ENCODE measurements around the gene HK3.

Gene HK3

DNA sequence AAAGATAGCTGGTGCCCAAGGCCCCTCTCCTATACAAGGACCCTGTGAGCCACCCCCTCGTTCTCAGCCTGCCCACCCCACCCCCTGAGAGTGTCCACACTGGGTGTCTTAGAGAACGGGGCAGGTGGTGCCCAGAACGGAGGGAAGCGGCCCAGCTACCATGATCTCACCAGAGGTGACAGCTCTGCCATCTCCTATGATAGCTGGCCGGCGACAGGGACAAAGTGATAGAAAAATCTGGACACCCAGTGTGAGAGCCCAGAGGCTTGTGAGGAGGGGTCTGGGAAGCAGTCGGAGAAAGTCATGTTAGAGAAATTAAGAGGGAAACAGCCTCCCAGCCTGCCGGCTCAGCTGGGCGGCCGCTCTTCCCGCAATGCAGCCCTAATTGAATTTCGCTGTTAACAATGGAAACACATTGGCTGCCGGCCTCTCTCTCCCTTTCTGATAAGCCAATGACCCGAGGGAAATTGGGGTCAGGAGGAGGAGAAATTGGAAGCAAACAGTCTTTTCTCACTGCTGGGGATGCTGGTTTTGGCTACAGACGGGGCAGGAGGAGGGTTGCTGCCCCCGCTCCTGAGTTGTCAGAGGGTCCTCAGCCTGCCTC is 32.3 kb downstream of the HK3 start:
- DNase-seq = no peak

DNA sequence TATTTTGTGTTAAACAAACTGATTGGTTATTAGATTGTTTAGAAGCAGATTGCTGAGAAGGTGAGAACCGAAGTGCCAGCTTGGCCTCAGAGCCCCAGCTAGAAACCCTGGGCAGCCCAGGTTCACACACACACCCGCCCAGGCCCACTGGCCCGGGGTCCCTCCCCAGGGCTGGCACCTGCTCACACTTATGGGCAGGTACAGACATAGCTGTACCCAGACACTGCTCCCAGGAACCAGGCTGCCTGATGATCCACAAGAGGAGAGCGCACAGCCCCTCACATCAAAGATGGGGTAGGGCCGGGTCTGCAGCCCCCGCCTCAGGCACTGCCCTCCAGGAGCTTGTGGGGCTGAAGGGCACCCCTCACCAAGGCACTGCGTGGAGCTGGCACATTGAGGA is 33.2 kb downstream of the HK3 start:
- no peak for DNase-seq

DNA sequence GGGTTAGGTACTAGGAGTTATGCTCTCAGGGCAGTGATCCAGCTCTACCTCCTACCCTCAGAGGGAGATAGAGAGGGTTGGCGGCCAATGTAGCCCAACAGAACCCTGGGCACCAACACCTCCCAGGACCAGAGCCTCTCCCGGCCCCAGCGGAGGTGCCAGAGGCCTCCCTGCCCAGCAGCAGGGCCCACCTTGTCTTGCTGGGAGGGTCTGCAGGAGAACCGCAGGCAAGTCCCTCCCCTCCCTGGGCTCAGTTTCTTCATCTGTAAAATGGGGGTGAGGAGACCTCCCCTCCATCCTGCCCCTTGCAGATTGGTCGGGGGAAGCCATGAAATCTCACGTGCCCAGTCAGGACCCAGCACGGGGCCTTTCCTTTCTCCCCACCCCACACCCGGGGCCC is 34.4 kb downstream of the HK3 start:
- no peak for DNase-seq

DNA sequence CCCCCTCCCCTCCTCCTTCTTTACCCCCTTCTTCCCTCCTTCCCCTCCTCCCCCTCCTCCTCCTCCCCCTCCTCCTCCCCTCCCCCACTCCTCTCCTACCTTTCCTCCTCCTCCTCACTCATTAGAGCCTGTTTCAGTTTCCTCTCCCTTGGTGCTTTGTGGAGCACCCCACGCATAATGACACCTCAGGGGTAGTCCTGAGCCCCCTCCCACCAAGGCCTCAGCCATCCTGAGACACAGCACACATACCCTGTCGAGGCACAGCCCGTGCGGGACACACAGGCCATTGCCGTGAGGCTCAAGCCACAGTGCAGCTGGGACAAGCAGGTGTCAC is 35.4 kb downstream of the HK3 start:
- DNase-seq = no peak

DNA sequence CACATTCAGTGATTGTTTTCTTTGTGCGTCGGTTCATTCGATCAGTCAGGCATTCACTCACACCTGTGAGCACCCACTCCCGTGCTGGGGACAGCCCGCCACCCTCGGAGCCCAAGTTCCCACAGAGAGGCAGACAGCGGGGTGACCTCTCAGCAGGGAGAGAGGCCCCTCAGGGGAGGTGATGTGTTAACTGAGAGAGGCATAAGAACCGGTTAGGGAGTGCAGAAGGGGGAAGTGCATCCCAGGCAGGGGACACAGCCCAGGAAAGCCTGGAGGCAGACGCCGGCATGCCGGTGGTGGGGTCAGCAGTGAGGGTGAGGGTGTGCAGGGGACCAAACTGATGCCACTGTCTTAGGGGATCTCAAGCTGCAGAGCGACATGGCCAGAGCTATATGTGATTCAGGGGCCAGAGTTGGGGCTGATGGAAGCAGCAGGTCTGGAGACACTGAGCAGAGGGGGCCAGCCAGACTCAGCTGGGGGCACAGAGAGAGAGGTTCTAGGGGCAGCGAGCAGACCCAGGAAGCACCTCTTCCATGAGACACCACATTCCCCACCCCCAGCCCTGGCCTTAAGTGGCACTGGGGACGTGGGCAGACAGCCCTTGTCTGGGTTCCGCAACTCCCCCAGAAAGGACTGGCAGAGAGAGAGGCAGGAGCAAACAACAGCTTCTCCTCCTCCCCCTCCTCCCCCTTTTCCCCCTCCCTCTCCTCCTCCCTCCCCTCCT is 35.9 kb downstream of the HK3 start:
- no peak for DNase-seq

DNA sequence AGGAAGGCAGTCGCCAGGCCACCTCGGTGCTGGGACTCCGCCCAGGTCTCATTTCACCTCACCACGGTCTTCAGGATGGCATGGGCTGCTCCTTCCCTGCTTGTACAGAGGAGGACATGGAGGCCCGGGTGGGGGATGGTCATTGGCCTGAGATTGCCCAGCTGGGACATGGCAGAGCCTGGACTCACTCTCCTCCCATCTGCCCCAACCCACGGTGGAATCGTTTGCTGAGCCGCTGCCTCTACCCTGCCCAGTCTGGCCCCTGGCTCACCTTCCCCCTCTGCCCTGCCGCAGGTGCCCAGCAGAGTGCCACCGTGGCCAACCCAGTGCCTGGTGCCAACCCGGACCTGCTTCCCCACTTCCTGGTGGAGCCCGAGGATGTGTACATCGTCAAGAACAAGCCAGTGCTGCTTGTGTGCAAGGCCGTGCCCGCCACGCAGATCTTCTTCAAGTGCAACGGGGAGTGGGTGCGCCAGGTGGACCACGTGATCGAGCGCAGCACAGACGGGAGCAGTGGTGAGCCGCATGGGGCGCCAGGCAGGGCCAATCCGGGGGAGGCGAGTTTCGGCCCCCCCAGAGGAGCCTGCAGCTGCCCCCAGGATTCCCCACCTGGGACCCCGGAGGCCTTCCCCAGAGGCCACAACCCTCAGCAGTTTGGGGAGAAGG is 36.7 kb downstream of the HK3 start:
- no peak for DNase-seq

DNA sequence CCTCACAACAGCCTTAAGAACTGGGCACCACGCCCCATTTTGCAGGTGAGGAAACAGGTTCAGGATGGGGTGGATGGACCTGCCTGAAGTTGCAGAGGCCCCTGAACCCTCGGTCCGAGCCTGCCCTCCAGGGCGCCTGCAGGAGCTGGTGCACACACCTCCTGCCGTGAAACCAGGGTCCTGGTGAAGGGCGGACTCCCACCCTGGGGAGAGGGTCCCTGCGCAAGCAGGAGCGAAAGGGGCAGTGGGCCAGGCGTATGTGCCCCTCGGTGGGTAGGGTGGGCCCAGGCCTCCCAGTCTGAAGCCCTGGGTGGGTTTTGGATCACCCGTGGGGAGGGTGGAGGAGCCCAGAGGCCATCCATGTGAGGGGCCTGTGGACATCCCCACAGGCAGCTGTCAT is 37.9 kb downstream of the HK3 start:
- DNase-seq = no peak

DNA sequence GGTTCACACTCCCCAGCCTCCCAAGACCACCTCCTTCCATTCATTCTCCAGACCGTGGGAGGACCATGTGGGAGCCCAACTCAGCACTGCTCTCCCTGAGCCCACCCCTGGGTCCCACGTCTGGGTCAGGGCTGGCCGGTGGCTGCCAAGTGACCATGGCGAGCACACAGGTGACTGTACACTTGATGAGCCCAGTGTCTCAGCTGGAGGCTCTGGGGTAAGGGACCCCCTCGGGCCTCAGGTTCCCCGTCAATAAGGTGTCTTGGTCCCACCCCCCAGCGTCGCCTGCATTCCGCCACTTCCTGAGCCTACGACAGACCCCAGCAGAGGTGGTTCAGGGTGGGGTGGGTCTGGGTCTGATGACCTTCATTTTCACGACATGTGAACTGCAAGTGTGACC is 38.8 kb downstream of the HK3 start:
- DNase-seq = no peak

DNA sequence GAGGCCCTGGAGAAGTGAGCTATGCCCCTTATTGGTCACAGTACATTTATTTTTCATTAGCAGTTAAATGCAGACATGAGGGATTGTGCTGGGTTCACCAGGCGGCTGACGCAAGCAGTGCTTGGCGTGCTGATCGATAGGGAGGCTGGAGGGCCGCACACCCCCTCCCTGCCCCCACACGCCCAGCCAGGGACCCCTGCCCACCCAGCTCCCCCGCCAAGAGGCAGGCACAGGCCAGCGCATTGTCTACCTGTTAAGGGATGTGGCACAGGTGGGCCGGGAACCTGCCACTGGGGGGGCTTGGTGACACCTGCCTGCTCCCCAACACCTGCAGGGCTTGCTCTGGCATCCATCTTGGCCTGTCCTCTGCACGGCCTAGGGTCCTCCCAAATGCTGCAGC is 39.2 kb downstream of the HK3 start:
- DNase-seq = no peak

DNA sequence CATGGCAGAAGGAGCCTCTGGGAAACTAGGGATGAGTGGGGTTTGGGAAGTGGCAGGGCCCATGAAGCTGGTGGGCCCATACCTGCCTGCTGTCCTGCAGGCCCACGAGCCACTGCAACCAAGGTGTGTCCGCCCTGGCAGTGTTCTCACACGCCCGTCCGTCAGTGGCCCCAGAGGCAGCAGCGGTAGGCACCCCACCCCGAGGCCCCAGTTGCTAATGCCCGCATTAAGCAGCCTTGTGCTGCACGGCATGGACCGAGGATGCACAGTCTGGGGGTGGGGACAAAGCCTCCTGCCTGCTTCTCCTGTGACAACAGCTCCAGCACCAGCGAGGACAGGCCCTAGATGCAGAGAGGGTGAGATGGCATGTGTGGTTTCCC is 41.3 kb downstream of the HK3 start:
- DNase-seq = no peak

DNA sequence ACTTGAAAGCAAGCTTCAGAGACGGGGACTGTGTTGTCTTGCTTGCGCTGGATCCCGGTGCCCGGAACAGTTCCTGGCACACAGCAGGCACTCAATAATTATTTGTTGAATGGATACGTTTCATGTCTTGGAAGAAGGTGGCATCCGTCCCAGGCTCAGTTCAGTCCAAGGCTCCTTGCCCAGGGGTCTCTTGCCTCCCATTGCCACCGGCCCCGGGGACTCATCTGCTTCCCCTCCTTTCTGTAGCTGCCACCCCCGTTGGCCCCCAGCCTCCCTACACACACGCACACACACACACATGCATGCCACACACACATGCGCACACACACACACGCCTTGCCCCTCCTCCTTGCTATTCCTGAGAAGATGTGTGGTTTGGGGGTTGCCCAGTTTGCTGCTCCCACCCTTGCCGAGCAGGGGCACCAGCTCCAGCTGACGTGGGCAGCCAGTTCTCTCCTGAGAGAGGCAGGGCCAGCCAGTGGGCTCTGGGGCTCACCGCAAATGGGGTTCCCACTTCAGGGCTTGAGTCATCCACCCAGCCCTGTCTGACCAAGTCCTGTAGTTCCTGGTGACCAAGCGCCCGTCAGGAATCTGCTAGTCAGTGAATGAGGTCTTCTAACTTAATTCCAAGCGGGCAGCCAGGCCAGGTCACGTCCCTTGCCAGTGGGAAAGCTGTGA is 41.8 kb downstream of the HK3 start:
- DNase-seq = no peak

DNA sequence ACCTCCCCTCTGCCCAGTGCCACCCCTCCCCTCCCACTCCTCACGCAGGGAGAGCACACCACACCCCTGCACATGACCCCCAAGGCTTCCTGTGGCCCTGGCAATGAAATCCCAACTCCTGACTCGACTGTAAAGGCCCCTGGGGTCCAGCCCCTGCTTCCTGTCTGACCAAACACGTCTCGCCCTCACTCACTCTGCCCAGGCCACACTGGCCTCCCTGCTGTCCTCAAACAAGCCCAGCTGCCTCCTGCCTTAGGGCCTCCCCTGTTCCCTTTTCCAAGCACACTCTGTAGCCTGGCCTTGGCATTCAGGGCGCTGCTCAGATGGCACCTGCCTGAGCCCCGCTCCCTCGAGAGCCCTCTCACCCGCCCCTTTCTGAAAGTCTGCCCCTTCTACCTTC is 42.4 kb downstream of the HK3 start:
- DNase-seq = no peak

DNA sequence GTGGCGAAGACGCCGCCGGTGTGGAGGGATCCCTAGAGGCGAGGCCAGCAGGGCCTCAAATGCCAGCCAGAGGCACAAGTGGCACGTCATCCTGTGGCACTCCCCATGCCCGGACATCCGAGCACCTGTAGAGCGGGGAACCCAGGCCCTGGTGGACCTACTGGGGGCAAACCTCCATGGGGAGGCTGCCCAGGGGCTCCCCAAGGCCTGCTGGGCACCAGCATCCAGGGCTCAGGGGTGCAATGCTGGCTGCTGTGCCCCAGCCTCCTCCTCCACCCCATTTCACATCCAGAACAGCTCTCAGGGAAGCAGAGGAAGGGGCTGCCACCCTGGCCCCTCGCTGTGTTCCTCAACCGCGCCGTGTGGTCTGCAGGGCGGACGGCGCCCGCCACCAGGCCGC is 43.5 kb downstream of the HK3 start:
- DNase-seq = no peak

DNA sequence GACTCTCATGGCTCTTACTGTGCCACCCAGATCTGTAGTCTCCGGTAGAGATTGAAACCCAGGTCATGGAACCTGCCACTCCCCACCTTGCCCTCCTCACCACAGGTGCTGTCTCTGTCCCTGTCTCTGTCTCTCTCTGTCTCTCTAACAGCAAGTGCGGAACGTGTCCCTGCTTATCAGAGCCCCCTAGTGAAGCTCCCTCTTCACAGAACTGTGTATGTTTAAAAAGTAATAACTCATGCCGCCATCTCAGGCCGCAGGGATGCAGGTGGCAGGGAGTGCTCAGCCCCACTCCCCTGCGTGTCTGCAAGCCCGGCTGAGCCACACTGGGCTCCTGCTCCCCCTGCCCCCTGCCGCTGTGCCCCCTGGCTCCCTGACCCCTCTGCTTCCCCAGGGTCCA is 45.0 kb downstream of the HK3 start:
- DNase-seq = no peak

DNA sequence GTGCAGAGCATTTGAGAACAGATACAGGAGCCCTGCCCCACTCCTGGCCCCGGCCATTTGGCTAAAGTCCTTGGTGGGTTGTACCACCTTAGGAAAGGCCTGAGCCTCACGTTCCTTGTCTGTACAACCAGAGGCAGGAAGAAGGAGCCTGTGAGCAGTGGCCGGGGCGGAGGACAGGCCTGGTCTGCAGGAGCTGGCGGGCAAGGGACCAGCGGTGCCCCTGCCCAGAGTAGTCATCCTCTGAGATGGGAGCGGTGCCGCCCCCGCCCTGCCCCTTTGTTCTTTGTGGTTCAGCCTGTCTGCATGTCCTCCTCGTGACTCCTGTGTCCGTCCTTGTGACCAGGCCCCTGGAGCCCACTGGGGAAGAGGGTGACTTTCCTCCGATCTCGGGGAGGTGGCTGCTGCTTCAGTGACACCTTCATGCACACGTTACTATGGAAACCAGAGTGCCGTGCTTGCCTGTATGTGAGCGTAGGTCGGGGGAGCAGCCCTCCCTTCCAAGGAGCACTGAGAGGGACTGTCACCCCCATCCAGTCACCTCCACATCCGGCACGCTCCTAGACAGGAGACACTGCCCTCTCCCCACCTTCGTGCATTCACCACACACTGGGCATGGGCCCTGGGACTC is 45.9 kb downstream of the HK3 start:
- DNase-seq = no peak

DNA sequence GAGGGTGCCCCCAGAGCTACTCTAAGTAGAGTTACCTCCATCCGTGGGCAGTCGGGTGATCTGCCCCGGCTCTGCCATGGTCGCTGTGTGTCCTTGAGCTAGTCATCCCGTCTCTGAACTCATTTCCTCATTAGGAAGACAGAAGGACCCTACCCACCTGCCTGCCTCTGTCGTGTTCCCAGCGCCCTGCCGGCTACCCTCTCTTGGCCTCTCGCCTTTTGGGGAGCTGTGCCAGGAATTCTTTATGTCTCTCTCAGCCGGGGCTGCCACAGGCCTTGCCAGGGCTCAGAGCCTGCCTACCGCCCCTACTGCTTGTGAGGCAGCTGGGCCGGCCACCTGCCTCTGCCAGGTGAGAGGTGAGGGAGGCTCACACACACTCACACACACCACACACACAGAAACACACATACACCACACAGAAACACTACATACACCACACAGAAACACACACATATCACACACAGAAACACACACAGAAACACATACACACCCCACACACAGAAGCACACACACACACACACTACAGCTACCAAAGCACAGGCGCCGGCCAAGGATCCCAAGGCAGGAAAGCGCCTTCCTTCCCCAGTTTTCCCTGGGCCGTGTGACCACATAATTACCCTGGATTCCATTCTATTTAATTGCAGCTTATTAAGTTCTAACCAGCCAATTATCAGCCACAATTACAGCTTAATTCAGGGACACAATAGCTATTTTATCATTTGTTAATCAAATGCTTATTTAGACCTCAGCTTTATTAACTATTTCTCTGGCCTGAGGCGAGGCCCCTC is 47.1 kb downstream of the HK3 start:
- no peak for DNase-seq

DNA sequence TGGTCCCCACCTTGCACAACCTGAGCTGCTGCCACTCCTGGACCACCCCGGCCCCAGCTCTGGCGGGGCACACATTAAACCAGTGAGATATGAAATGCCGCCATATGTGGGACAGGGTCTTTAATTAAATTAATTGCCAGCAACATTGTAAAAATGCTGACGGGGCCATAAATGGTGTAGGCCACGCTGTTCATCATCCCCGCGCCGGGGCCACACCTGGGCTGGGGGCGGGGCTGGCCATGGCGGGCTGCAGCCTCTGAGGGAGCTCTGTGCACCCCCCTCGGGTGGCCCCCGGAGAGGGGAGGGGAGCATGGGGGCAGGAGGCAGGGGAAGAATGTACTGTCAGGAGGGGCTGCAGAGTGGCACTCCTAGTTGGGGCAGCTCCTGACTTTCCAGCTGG is 47.8 kb downstream of the HK3 start:
- no peak for DNase-seq

DNA sequence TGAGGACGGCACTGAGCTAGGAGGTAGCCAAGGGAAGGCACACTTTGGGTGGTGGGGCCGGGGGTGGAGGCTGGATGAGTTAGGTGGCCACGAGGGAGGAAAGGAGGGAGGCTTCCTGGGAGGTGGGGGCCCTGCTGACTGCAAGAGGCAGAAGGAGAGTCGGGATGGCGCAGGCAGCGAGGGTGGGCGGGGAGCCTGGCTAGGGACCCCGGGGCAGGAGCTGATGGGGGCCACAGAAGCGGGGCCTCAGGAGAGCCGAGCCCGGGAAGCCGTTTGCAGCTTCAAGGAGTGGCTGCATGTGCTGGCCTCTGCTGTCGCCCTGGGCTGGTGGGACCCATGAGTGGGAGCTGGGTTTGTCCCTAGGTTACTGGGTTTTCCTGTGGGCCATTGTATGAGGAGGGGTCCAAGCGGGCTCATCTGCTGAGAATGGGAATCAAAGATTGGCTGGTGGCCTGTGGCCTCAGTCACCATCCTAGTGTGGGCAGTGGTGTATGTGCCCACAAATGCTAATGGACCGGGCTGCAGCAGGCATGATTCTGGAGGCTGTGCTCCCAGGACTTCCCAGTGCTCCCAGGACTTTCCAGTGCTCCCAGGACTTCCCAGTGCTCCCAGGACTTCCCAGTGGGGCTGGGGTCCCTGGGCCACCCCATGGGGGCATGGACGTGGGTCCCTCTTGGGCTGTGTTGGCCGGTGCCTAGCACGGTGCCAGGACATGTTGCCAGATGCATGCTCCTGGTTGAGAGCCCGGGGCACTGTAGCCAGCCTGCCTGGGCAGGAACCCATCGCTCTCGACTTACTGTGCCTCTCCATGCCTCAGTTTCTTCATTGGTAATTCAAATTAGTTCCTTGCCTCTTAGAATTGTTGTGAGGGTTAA is 48.5 kb downstream of the HK3 start:
- no peak for DNase-seq

DNA sequence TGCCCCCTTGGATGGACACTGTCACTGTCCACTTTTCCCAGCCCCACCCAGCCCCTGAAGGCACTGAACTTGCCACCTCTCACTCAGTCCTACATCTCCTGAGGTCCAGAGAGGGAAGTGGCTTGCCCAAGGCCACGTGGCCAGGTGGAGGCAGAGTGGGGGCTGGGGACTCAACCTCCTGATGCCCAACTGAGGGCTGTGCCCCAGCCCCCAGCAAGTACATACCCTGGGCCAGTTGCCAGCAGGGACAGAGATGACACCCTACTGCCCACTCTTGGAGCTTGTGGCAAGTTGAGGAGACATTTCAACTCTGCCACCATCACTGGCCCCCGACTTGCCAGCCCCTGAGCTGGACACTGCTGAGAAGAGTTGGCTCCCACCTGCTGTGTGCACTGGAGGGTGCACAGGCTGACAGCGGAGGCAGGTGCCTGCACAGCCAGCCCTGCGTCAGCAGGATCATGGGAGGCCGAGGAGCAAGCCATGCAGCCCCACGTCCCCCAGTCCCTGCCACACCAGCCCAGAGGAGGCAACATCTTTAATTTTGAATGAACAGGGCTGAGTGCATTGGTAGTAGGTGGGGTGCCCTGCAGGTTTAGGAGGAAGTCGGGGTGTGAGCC is 49.4 kb downstream of the HK3 start:
- no peak for DNase-seq

DNA sequence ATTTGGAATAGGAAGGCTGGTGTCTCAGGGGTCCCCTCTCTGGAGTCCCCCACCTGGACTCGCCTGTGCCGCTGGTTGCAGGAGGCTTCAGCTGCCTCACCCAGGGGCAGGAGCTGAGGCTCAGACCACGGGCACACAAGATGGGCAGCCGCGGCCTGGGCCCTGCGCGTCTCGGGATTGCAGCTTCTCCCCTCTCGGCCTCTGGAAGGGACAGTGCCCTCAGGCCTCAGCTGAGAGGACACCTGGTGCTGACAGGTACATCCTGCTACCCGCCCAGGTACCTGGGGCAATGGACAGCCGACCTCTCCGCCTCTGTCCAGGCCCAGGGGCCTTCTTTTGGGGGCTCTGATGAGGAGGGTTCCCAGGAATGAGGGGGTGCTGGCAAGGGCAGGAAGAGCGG is 50.5 kb downstream of the HK3 start:
- no peak for DNase-seq

DNA sequence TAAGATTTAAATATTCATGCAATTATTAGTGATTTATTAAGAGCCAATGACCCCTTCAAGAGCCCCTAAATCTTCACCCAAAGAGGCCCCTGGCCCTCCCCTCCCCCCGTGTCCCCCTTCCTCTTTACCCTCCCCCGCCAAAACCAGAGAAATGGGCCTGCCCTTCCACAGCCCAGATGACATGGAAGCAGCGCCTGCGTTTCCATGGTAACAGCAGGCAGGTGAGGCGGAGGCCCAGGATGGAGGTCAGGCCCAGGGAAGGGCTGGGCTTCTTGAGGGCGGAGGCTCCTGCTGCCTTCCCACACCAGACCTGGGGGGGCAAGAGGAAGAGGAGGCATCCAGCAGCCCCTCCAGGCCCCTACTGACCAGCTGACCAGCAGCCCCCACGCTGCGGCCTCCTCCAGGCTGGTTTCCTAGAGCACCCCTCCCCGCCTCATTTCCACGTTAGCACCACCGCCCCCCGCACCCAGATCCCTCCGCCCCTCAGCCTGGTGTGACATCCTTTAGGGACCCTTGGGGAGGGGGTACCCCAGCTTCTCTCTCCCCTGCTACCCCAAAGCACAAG is 51.3 kb downstream of the HK3 start:
- DNase-seq = no peak

Measured in activated gamma-delta T cell (primary cell).